Measurements from ENCODE around the gene DNAJA2. TPM values are rescaled to one million over a fixed set of nuclear protein-coding genes. Genes with fewer than 3 reads are reported as not detected.

DNAJA2 gene
- total RNA-seq, 4 donors from 2014 or later = 55.6 to 86.0 (median 62.1) TPM

DNA sequence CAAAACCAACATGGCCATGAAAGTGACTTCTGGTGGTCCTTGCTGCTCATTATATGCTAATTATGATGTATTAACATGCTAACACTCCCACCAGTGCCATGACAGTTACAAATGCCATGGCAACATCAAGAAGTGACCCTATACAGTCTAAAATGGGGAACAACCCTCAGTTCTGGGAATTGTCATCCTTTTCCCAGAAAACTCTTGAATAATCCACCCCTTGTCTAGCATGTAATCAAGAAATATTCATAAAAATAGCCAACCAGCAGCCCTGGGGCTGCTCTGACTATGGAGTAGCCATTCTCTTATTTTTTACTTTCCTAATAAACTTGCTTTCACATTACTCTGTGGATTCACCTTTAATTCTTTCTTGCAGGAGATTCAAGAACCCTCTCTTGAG is 35.9 kb downstream of the DNAJA2 start:
- Histone ChIP-seq H3K27ac (no peak overlapping the region), H3K27me3 (no peaks in the 10 kb centered on the region), H3K9me3 (no peaks in the 10 kb centered on the region), H3K4me3 (replicated peaks in 1 of 3) (no peak overlapping the region), H3K4me1 (no peaks in the 10 kb centered on the region), H3K36me3 (no peaks in the 10 kb centered on the region)
- intact Hi-C loops (cut with DNase I) = no loop called here
- DNase-seq = no peak
- TF ChIP-seq, protein P1, sequence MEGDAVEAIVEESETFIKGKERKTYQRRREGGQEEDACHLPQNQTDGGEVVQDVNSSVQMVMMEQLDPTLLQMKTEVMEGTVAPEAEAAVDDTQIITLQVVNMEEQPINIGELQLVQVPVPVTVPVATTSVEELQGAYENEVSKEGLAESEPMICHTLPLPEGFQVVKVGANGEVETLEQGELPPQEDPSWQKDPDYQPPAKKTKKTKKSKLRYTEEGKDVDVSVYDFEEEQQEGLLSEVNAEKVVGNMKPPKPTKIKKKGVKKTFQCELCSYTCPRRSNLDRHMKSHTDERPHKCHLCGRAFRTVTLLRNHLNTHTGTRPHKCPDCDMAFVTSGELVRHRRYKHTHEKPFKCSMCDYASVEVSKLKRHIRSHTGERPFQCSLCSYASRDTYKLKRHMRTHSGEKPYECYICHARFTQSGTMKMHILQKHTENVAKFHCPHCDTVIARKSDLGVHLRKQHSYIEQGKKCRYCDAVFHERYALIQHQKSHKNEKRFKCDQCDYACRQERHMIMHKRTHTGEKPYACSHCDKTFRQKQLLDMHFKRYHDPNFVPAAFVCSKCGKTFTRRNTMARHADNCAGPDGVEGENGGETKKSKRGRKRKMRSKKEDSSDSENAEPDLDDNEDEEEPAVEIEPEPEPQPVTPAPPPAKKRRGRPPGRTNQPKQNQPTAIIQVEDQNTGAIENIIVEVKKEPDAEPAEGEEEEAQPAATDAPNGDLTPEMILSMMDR (IDR thresholded peaks at IDR 0.05) = no peak
- no peak for TF ChIP-seq POLR2A (IDR thresholded peaks at IDR 0.05)

DNA sequence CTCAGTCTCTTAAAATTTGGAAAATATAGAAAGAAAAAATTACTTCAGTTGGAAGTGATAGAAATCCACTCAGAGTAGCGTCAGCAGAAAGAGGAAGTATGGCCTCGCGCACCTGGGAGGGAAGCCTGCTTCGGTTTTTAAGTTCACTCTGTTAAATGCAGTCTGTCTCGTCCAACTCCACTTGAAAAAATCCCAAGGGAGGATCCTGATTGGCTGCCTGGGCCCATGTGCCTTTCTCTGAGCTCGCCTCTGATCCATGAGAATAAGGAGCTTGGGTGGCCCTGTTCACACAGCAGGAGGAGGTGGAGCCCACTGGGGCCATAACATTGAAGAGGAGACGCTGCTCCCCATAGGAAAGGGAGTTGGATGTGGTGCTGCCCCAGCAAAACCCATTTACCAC is 40.7 kb downstream of the DNAJA2 start:
- no peaks in the 10 kb centered on the region for H3K9me3 ChIP-seq
- WGBS, 2 donors = 62 to 63% methylated on average over 7 of the region's 7 CpGs
- DNase-seq = no peak
- H3K27ac ChIP-seq = no peak overlapping the region
- H3K4me3 ChIP-seq (replicated peaks in 1 of 3) = no peak overlapping the region
- no peaks in the 10 kb centered on the region for H3K36me3 ChIP-seq
- H3K27me3 ChIP-seq = no peaks in the 10 kb centered on the region
- intact Hi-C loops (cut with DNase I) = no loop called here
- TF ChIP-seq, protein P1 (IDR thresholded peaks at IDR 0.05) = no peak
- no peak for TF ChIP-seq POLR2A (IDR thresholded peaks at IDR 0.05)
- H3K4me1 ChIP-seq = no peaks in the 10 kb centered on the region

GRCh38 chr16:46930861-46931260 is 42.6 kb downstream of the DNAJA2 start:
- Histone ChIP-seq H3K4me1 (no peaks in the 10 kb centered on the region), H3K36me3 (no peaks in the 10 kb centered on the region), H3K27me3 (no peaks in the 10 kb centered on the region), H3K27ac (no peak overlapping the region), H3K4me3 (replicated peaks in 1 of 3) (no peak overlapping the region), H3K9me3 (no peaks in the 10 kb centered on the region)
- intact Hi-C loops (cut with DNase I) = no loop called here
- TF ChIP-seq POLR2A (IDR thresholded peaks at IDR 0.05) = no peak
- TF ChIP-seq, protein P1 (IDR thresholded peaks at IDR 0.05) = no peak
- no peak for DNase-seq
- 92 to 95% methylated on average over 8 of the region's 8 CpGs for WGBS, 2 donors

- H3K9me3 ChIP-seq = no peaks in the 10 kb centered on the region
- H3K4me1 ChIP-seq = no peaks in the 10 kb centered on the region
- 68 to 83% methylated on average over 24 to 26 of the region's 43 CpGs for WGBS, 2 donors
- H3K36me3 ChIP-seq = peaks cover 0 to under 1% of the 10 kb centered on the region in 2 donors
- H3K4me3 ChIP-seq (replicated peaks in 1 of 3) = no peak overlapping the region
- TF ChIP-seq POLR2A (IDR thresholded peaks at IDR 0.05) = no peak
- TF ChIP-seq, protein P1 (IDR thresholded peaks at IDR 0.05) = peak; percentile 59 to 90 (median 70)
- intact Hi-C loops (cut with DNase I) = loop anchor here (5.0 kb wide), 1 partner anchor 77 kb away; no protein-coding TSS in a partner anchor
- H3K27ac ChIP-seq = no peak overlapping the region
- peak; percentile 52 to 72 for DNase-seq
- H3K27me3 ChIP-seq = no peaks in the 10 kb centered on the region
These were observed 43.8 kb downstream of the DNAJA2 start for GRCh38 chr16:46929378-46930332.

DNA sequence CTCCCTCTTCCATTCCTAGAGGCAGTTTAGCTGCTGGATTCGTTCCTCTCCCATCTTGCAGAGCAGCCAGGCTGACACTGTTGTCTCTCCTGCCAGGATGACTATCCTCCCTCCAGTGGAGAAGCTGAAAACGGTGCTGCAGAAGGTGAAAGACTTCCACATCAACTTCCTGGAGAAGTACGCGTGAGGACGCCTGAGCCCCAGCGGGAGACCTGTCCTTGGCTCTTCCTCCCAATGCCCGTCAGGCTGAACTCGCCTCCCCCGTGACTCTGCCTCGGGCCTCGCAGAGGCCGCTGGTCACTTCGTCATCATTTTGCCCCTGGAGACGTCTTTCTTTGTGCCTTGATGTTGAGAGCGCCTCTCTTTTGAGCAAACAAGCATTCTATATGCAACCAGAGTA is 44.7 kb downstream of the DNAJA2 start:
- H3K36me3 ChIP-seq = peaks cover 0 to 8% of the 10 kb centered on the region in 2 donors
- no peaks in the 10 kb centered on the region for H3K9me3 ChIP-seq
- H3K4me3 ChIP-seq (replicated peaks in 1 of 3) = no peak overlapping the region
- no peak overlapping the region for H3K27ac ChIP-seq
- TF ChIP-seq POLR2A (IDR thresholded peaks at IDR 0.05) = no peak
- TF ChIP-seq, protein P1 (IDR thresholded peaks at IDR 0.05) = no peak
- H3K4me1 ChIP-seq = no peaks in the 10 kb centered on the region
- H3K27me3 ChIP-seq = no peaks in the 10 kb centered on the region
- WGBS, 2 donors = 87 to 90% methylated on average over 15 of the region's 15 CpGs
- no peak for DNase-seq
- intact Hi-C loops (cut with DNase I) = loop anchor here (5.0 kb wide), 1 partner anchor 77 kb away; no protein-coding TSS in a partner anchor

All from thyroid gland (tissue), 4 donors.